H1 (cell line): Measurements from ENCODE around the gene GARNL3. TPM values are rescaled to one million over a fixed set of nuclear protein-coding genes. Genes with fewer than 3 reads are reported as not detected.
A peak's percentile ranks its signal among the peaks of the same experiment; 100 is the strongest.

ENCODE experiments used
- CTCF ChIA-PET: fragments of 300-600 bp; sonication (Branson Sonifier 250); formaldehyde crosslinking; loops from one replicate; lab custom pipeline; 2021; ENCODE audit not compliant: partially characterized antibody; lab: Charles Lee
- POLR2A ChIA-PET: fragments of 300-600 bp; sonication (Branson Sonifier 250); formaldehyde crosslinking; loops from one replicate; lab custom pipeline; 2021; ENCODE audit warnings: inconsistent platforms; ENCODE audit not compliant: partially characterized antibody; lab: Charles Lee
- DNase-seq, 2 experiments: peaks; one replicate each; pipeline versions ENCODE4 v3.0.0 to v3.0.0-alpha.2; 2010 to 2022; ENCODE audit warnings: low spot score in 2 of 2, low read depth in 1 of 2, mixed read lengths in 1 of 2
- FAIRE-seq: peaks from 2 replicates; lab custom pipeline; 2011; peaks lifted over from hg19 to GRCh38; lab: Jason Lieb, UNC
- H2AFZ ChIP-seq: 2 replicates; pipeline ENCODE4 v1.8.1; 2012; ENCODE audit warnings: low read length, inconsistent platforms
- H2AK5ac ChIP-seq: 2 replicates; pipeline ENCODE4 v1.6.1; 2013; ENCODE audit warnings: low read depth, low read length
- H2BK120ac ChIP-seq: replicated peaks from 2 replicates; pipeline ENCODE3; 2013; ENCODE audit warnings: low read depth, low read length, inconsistent platforms
- H2BK12ac ChIP-seq: 2 replicates; pipeline ENCODE4 v1.6.1; 2013; ENCODE audit warnings: low read depth, low read length
- H2BK15ac ChIP-seq: 2 replicates; pipeline ENCODE4 v1.6.1; 2013; ENCODE audit warnings: low read length
- H2BK20ac ChIP-seq: 2 replicates; pipeline ENCODE4 v1.6.1; 2013; ENCODE audit warnings: low read length
- H2BK5ac ChIP-seq: 2 replicates; pipeline ENCODE4 v1.6.1; 2013; ENCODE audit warnings: low read depth, low read length
- H3K14ac ChIP-seq: 2 replicates; pipeline ENCODE4 v1.6.1; 2013; ENCODE audit warnings: inconsistent platforms; ENCODE audit not compliant: insufficient read length
- H3K18ac ChIP-seq: 2 replicates; pipeline ENCODE4 v1.6.1; 2013; ENCODE audit warnings: low read length; ENCODE audit errors: extremely low read depth
- H3K23ac ChIP-seq: 2 replicates; pipeline ENCODE4 v1.6.1; 2013; ENCODE audit warnings: inconsistent platforms; ENCODE audit not compliant: insufficient read length
- H3K23me2 ChIP-seq: 2 replicates; pipeline ENCODE4 v1.6.1; 2013; ENCODE audit warnings: low read depth, low read length
- H3K27ac ChIP-seq: 2 replicates; pipeline ENCODE4 v1.6.1; 2011; ENCODE audit warnings: low read depth, low read length, inconsistent platforms
- H3K27me3 ChIP-seq, 4 experiments: replicated peaks in 1 of 4; 1 replicate in 1 of 4; 2 replicates in 3 of 4; pipeline versions ENCODE4 v1.6.1 to v1.8.1; 2011 to 2013; ENCODE audit warnings: low read length in 3 of 4, mild to moderate bottlenecking in 3 of 4, inconsistent platforms in 2 of 4, mixed read lengths in 2 of 4, moderate library complexity in 1 of 4; ENCODE audit not compliant: control insufficient read depth in 3 of 4, insufficient read depth in 3 of 4; ENCODE audit errors: extremely low read depth in 1 of 4
- H3K36me3 ChIP-seq, 4 experiments: 2 replicates each; pipeline versions ENCODE4 v1.6.1 to v1.8.1; 2011 to 2013; ENCODE audit warnings: mild to moderate bottlenecking in 4 of 4, low read length in 3 of 4, moderate library complexity in 2 of 4, control low read depth in 1 of 4, inconsistent platforms in 1 of 4; ENCODE audit not compliant: insufficient read depth in 4 of 4, control insufficient read depth in 2 of 4
- H3K4ac ChIP-seq: replicated peaks from 2 replicates; pipeline ENCODE3; 2013; ENCODE audit warnings: low read length, low read depth, mixed read lengths, inconsistent platforms; ENCODE audit not compliant: insufficient read length
- H3K4me1 ChIP-seq, 4 experiments: replicated peaks in 1 of 4; 1 replicate in 1 of 4; 2 replicates in 3 of 4; pipeline versions ENCODE4 v1.6.1 to v1.8.1; 2011 to 2013; ENCODE audit warnings: low read length in 3 of 4, inconsistent platforms in 2 of 4, mixed read lengths in 1 of 4; ENCODE audit not compliant: insufficient read depth in 4 of 4, control insufficient read depth in 3 of 4
- H3K4me2 ChIP-seq, 2 experiments: 2 replicates each; pipeline versions ENCODE4 v1.6.1 to v1.8.1; 2011 to 2013; ENCODE audit warnings: low read depth in 2 of 2, low read length in 2 of 2, control low read depth in 1 of 2, inconsistent platforms in 1 of 2, mild to moderate bottlenecking in 1 of 2; ENCODE audit not compliant: insufficient read depth in 1 of 2
- H3K4me3 ChIP-seq, 4 experiments: fragments of 200-600, 300-600 bp in 1 of 4; sonication (generic), shearing (Covaris generic), sonication (Bioruptor Twin) in 1 of 4; 2 replicates each; pipeline versions ENCODE4 v1.5.1 to v1.8.1; 2011 to 2016; ENCODE audit warnings: low read length in 4 of 4, low read depth in 3 of 4, control low read depth in 2 of 4, inconsistent platforms in 2 of 4, mild to moderate bottlenecking in 2 of 4, mixed read lengths in 1 of 4, moderate library complexity in 1 of 4; ENCODE audit not compliant: insufficient read depth in 2 of 4; ENCODE audit errors: extremely low read depth in 1 of 4
- H3K56ac ChIP-seq: replicated peaks from 2 replicates; pipeline ENCODE3; 2013; ENCODE audit warnings: low read depth, mild to moderate bottlenecking, mixed read lengths, low read length, inconsistent platforms; ENCODE audit not compliant: insufficient read length
- H3K79me1 ChIP-seq: 2 replicates; pipeline ENCODE4 v1.6.1; 2013; ENCODE audit warnings: low read depth, low read length, control low read depth
- H3K79me2 ChIP-seq, 2 experiments: 2 replicates each; pipeline versions ENCODE4 v1.6.1 to v1.8.1; 2012 to 2013; ENCODE audit warnings: low read length in 2 of 2, mild to moderate bottlenecking in 2 of 2, inconsistent platforms in 1 of 2; ENCODE audit not compliant: insufficient read depth in 2 of 2, control insufficient read depth in 1 of 2
- H3K9ac ChIP-seq, 4 experiments: replicated peaks in 1 of 4; 1 replicate in 1 of 4; 2 replicates in 3 of 4; pipeline versions ENCODE4 v1.6.1 to v1.8.1; 2011 to 2013; ENCODE audit warnings: low read depth in 3 of 4, low read length in 3 of 4, control low read depth in 2 of 4, mild to moderate bottlenecking in 2 of 4, moderate library complexity in 2 of 4, inconsistent platforms in 1 of 4; ENCODE audit errors: extremely low read depth in 1 of 4
- H3K9me3 ChIP-seq, 2 experiments: 2 replicates each; pipeline versions ENCODE4 v1.6.1 to v1.8.1; 2012 to 2013; ENCODE audit warnings: mild to moderate bottlenecking in 2 of 2, moderate library complexity in 2 of 2, control low read depth in 1 of 2, inconsistent platforms in 1 of 2, low read depth in 1 of 2, low read length in 1 of 2, mixed read lengths in 1 of 2; ENCODE audit not compliant: insufficient read depth in 2 of 2
- H4K20me1 ChIP-seq, 2 experiments: replicated peaks in 1 of 2; 2 replicates each; pipeline versions ENCODE3 to v1.8.1; 2011 to 2013; ENCODE audit warnings: inconsistent platforms in 2 of 2, low read length in 2 of 2, mild to moderate bottlenecking in 1 of 2; ENCODE audit not compliant: insufficient read depth in 2 of 2, control insufficient read depth in 1 of 2
- H4K5ac ChIP-seq: 2 replicates; pipeline ENCODE4 v1.6.1; 2013; ENCODE audit warnings: low read length, low read depth, mixed read lengths, inconsistent platforms; ENCODE audit not compliant: insufficient read length
- H4K8ac ChIP-seq: 2 replicates; pipeline ENCODE4 v1.8.0; 2013; ENCODE audit warnings: mild to moderate bottlenecking, moderate library complexity, low read length, inconsistent platforms; ENCODE audit not compliant: insufficient read depth; ENCODE audit errors: extremely low read depth
- H4K91ac ChIP-seq: replicated peaks from 2 replicates; pipeline ENCODE3; 2013; ENCODE audit warnings: low read length, mixed read lengths, inconsistent platforms; ENCODE audit not compliant: insufficient read length
- E2F6 ChIP-seq: IDR thresholded peaks from 2 replicates; pipeline ENCODE4 v1.6.1; 2012; ENCODE audit warnings: inconsistent platforms
- HDAC2 ChIP-seq, 2 experiments: fragments of 300-600 bp in 1 of 2; sonication (generic) in 1 of 2; IDR thresholded peaks; 2 replicates each; pipeline ENCODE4 v1.6.1; 2011 to 2012; ENCODE audit warnings: low read depth in 2 of 2, low read length in 2 of 2, mild to moderate bottlenecking in 2 of 2, moderate library complexity in 2 of 2, borderline replicate concordance in 1 of 2, inconsistent platforms in 1 of 2
- HDAC6 ChIP-seq: IDR thresholded peaks from one replicate; pipeline ENCODE4 v1.7.1; 2012; ENCODE audit warnings: low read depth, mild to moderate bottlenecking, inconsistent platforms, low read length, moderate library complexity
- PHF8 ChIP-seq: fragments of 200-600 bp; sonication (generic); conservative IDR thresholded peaks from 2 replicates; pipeline ENCODE4 v1.7.1; 2012; ENCODE audit warnings: low read depth, mild to moderate bottlenecking, inconsistent platforms, low read length, moderate library complexity
- RAD21 ChIP-seq, 2 experiments: IDR thresholded peaks in 1 of 2; conservative IDR thresholded peaks in 1 of 2; 2 replicates each; pipeline ENCODE4 v1.6.1; 2011; ENCODE audit warnings: low read depth in 2 of 2, low read length in 2 of 2, improper control_type of control experiment in 1 of 2, inconsistent platforms in 1 of 2, mild to moderate bottlenecking in 1 of 2, moderate library complexity in 1 of 2
- RBBP5 ChIP-seq: IDR thresholded peaks from 2 replicates; pipeline ENCODE4 v1.7.1; 2012; ENCODE audit warnings: low read depth, mild to moderate bottlenecking, inconsistent platforms, low read length, moderate library complexity, borderline replicate concordance
- RXRA ChIP-seq: IDR thresholded peaks from 2 replicates; pipeline ENCODE4 v1.6.1; 2011; ENCODE audit warnings: low read depth, mild to moderate bottlenecking, low read length, moderate library complexity; ENCODE audit not compliant: insufficient read depth
- SIN3A ChIP-seq, 2 experiments: IDR thresholded peaks in 1 of 2; conservative IDR thresholded peaks in 1 of 2; 2 replicates each; pipeline ENCODE4 v1.6.1; 2011 to 2012; ENCODE audit warnings: low read length in 2 of 2, improper control_type of control experiment in 1 of 2, low read depth in 1 of 2, mild to moderate bottlenecking in 1 of 2
- SIX5 ChIP-seq: IDR thresholded peaks from 2 replicates; pipeline ENCODE4 v1.6.1; 2011; ENCODE audit warnings: mild to moderate bottlenecking, low read depth, low read length
- TAF1 ChIP-seq: IDR thresholded peaks from 2 replicates; pipeline ENCODE4 v1.6.1; 2011; ENCODE audit warnings: mild to moderate bottlenecking, low read depth, low read length
- WGBS, 2 experiments: shearing (Covaris generic) in 1 of 2; methylation state at CpG; one replicate each; pipeline versions ENCODE4 v1.1.6 to v1.1.7; 2013 to 2015; ENCODE audit warnings: low lambda C conversion rate in 2 of 2, mixed read lengths in 2 of 2, inconsistent platforms in 1 of 2, low coverage in 1 of 2, missing lambda C conversion rate in 1 of 2; ENCODE audit not compliant: insufficient replicate concordance in 2 of 2, insufficient coverage in 1 of 2, insufficient read length in 1 of 2; ENCODE audit errors: extremely low coverage in 1 of 2, missing lambda C conversion rate in 1 of 2; 5-methylcytosine and 5-hydroxymethylcytosine counted together
- polyA plus RNA-seq, 7 experiments: library from polyadenylated mRNA; depleted of rRNA in 3 of 7; stranded (reverse) in 5 of 7; unstranded in 2 of 7; fragments of >200 nt in 5 of 7; fragments of 200-250 nt in 2 of 7; gene quantifications; 1 replicate in 5 of 7; 2 replicates in 1 of 7; 4 replicates in 1 of 7; pipeline versions ENCODE4 v1.2.1 to v1.2.3, GENCODE V29; 2011 to 2013; ENCODE audit warnings: missing spikeins in 2 of 7, mixed read lengths in 2 of 7
- total RNA-seq: library from RNA; stranded (reverse); fragmentation: NEBNext Ultra II Directional; extraction: Animal tissue kit (Norgen Biotek cat#: 25700); gene quantifications from 2 replicates; pipeline ENCODE4 v1.2.1, GENCODE V29; 2021

GARNL3 gene
- total and polyA plus RNA-seq, 2 of the 8 experiments (the other 6 are each of a cell fraction or from before 2014, with no cell fraction given) = 6.5 to 18.3 TPM

DNA sequence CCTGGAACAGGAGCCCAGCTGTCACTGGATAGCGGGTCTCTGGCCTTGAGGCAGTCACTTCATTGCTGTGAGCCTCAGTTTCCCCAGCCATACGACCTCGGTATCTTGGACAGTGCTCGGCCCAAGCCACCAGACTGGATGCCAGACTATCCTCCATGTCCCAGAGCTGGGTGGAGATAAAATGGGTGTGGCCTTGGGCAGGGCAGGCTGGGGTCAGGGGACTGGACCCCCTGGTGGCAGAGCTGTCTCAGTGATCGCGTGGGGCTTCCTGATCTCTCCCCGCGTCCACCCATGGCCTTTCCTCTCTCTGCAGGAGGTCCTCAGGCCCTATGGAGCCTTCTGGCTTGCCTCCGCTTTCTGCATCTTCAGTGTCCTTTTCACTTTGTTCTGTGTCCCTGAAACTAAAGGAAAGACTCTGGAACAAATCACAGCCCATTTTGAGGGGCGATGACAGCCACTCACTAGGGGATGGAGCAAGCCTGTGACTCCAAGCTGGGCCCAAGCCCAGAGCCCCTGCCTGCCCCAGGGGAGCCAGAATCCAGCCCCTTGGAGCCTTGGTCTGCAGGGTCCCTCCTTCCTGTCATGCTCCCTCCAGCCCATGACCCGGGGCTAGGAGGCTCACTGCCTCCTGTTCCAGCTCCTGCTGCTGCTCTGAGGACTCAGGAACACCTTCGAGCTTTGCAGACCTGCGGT is 142.4 kb downstream of the GARNL3 start:
- no peak overlapping the region for H2BK15ac ChIP-seq
- no peak overlapping the region for H3K23ac ChIP-seq
- H3K79me1 ChIP-seq = no peaks in the 10 kb centered on the region
- H3K4ac ChIP-seq = no peak overlapping the region
- DNase-seq = no peak
- no peaks in the 10 kb centered on the region for H3K27me3 ChIP-seq
- no peak overlapping the region for H2BK12ac ChIP-seq
- H4K20me1 ChIP-seq = peaks cover 0 to 9% of the 10 kb centered on the region in 2 experiments
- peaks cover 2 to 13% (median 6%) of the 10 kb centered on the region in 4 experiments; a peak in 5 of 8 replicates for H3K36me3 ChIP-seq
- no peak overlapping the region for H3K18ac ChIP-seq
- no peak overlapping the region for H3K9ac ChIP-seq
- no peak overlapping the region for H4K8ac ChIP-seq
- H2AFZ ChIP-seq = no peak overlapping the region
- H2BK5ac ChIP-seq = 0 out of 2 replicates have a peak overlapping the region, but pooled peaks have one; percentile 24
- no peaks in the 10 kb centered on the region for H3K79me2 ChIP-seq
- FAIRE-seq = no peak
- no peak overlapping the region for H2AK5ac ChIP-seq
- no peak overlapping the region for H4K91ac ChIP-seq
- POLR2A ChIA-PET = interaction anchor here (0.9 to 2.0 kb wide), 4 partner anchors 10 to 44 kb away, joined by 3 to 8 read pairs (median 6); partner anchors contain the start of genes LRSAM1, RPL12 and SLC2A8
- H3K23me2 ChIP-seq = no peaks in the 10 kb centered on the region
- no peak overlapping the region for H4K5ac ChIP-seq
- WGBS, 2 experiments = 87% methylated on average over 13 of the region's 13 CpGs; no CpG with 5 or more reads in 1 of the 2 experiments
- H3K4me2 ChIP-seq = no peak overlapping the region
- CTCF ChIA-PET = interaction anchor here (1.0 to 2.9 kb wide), 8 partner anchors 10 to 212 kb away, joined by 3 to 10 read pairs (median 4); partner anchors contain the start of gene SLC2A8
- no peak overlapping the region for H2BK120ac ChIP-seq
- H3K4me3 ChIP-seq = no peak overlapping the region
- no peaks in the 10 kb centered on the region for H3K9me3 ChIP-seq
- H3K27ac ChIP-seq = no peak overlapping the region
- H3K56ac ChIP-seq = no peak overlapping the region
- H3K4me1 ChIP-seq = no peaks in the 10 kb centered on the region
- H3K14ac ChIP-seq = no peak overlapping the region
- H2BK20ac ChIP-seq = no peak overlapping the region
- TF ChIP-seq RBBP5 (no peak), PHF8 (no peak), SIN3A (conservative IDR thresholded peaks at IDR 0.05 in 1 of 2, IDR thresholded peaks at IDR 0.05 in 1 of 2; ENCODE audit: low read depth in 1 of 2, low read length in 2 of 2) (no peak), RAD21 (IDR thresholded peaks at IDR 0.05 in 1 of 2, conservative IDR thresholded peaks at IDR 0.05 in 1 of 2; ENCODE audit: low read depth in 2 of 2, low read length in 2 of 2) (no peak), RXRA (no peak), E2F6 (no peak), TAF1 (no peak), HDAC6 (no peak), HDAC2 (IDR thresholded peaks at IDR 0.05; ENCODE audit: borderline replicate concordance in 1 of 2, low read depth in 2 of 2, low read length in 2 of 2) (no peak), SIX5 (no peak)
